GM19238 (cell line): ENCODE results near the gene LDB3.

Experiments
- DNase-seq: peaks from one replicate; pipeline ENCODE4 v3.0.0; 2011; ENCODE audit warnings: low spot score; ENCODE audit not compliant: insufficient read length

The LDB3 gene

DNA sequence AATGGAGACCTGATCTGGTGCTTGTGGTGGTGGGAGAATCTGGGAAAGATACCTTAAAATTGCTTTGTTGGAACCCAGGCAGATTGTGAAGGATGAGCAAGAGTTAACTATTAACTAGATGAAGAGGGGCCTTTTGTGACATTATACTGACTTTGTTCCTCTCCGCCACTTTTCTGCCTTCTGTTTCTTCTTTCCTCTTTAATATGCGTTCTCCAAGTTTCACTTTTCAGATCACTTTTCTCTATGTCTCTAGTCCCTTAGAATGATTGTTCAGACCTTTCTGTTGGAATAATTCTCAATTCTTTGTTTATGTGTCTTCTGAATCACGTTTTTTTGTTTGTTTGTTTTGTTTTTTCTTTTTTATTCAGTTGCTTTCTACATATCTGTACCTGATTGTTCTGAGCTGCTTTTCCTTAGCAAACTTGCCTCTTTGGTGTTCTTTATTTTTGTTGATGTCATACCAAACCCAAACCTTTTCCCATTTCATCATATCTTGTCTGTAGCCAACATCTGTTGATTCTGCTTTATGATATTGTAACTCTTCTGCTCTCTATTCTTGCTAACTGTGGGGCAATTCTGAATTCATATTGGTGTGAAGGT is 90.9 kb downstream of the LDB3 start:
- DNase-seq, result no peak

DNA sequence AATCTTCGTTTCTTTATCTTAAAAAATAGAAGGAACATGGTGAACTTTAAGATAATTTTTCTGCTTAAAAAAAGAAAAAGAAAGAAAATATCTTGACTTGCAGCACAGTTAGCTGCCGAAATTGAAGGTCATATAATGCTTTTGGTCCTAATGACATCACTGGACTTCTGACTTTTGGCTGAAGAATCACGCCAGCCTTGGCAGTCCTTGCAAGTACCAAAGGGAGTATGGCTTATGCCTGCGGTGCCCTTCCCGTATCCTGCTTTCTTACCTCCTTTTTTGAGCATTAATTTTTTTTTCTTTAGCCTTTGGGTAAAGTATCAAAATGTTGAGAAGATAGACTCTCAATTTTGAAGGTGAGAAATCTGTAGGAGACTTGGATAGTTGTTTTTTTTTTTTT is 95.1 kb downstream of the LDB3 start:
- DNase-seq, result no peak

DNA sequence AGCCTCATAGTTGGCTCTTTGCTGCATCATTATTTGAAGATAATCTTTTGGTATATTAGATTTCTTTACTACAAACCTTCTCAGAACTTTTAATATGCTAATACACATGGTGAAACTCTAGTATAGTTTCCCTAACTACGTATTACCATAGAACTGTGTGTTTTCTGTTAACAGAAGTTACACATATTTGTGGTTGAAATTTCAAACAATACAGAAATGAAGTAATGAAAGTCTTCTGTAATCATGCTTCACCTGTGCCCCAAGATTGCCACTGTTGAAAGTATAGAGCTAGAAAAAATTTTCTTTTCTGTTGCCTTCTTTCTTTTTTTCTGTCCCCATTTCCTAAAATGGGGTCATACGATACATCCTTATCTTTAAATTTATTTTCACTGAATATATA is 97.2 kb downstream of the LDB3 start:
- DNase-seq, result no peak

DNA sequence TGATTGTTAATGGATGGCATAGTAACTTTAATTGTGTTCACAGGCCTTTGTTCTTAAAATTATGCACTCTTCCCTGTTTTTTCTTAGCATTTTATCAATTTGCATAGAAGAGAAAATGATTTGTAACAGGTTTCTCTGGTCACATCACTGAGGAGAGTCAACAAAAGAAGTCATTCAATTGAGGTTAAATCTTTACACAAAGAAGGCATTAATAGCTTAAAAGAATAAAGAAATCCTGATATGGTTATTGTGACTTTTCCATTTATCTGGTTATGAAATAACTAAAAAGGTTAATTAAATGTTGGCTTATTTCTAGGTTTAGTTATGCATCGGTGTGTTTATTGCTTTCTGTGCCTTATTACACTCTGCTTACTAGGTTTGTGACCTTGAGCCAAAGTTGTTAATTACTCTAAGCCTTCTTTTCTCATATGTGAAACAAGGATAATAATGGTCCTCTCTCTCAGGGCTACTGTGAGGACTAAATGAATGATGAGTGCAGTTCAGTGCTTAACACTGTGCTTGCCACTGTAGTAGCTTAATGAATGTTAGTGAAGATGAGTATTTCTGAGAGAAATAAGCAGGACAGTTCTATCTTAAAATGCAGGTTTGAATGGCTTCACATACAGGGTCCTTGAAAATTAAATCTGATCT is 100.2 kb downstream of the LDB3 start:
- DNase-seq, result no peak

DNA sequence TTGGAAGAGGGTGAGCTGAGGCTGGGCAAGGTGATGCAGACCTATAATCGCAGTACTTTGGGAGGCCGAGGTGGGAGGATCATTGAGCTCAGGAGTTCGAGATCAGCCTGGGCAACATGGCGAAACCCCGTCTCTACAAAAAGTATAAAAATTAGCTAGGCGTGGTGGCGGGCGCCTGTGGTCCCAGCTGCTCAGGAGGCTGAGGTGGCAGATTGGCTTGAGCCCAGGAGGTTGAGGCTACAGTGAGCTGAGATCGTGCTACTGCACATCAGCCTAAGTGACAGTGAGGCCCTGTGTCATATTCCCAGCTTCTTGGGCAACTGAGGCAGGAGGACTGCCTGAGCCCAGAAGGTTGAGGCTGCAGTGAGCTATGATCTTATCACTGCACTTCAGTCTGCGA is 101.7 kb downstream of the LDB3 start:
- DNase-seq, result no peak

DNA sequence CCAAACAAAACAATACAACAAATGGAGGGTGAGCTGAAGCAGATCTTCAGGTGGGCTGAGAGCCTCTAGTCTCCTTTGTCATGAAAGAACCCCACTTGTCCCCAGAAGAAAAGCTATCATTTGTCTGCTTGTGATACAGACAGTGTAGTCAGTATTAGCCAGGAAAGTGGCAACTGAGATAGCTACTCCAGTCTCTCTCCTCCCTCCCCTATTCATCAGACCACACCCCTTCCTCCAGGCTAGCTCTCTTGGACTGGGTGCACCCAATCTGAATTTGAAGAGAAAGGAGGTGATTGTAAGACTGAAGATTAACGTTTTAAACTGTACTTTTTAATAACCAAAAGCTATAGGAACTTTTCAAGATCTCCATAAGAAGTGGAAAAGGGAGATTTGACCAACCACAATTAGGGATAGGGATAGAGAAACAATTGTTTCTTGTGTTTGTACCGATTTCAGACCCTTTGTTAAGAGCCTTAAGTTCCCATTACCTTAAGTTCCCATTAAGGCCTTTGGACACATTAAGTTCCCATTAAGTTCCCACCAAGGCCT is 102.2 kb downstream of the LDB3 start:
- DNase-seq, result no peak

DNA sequence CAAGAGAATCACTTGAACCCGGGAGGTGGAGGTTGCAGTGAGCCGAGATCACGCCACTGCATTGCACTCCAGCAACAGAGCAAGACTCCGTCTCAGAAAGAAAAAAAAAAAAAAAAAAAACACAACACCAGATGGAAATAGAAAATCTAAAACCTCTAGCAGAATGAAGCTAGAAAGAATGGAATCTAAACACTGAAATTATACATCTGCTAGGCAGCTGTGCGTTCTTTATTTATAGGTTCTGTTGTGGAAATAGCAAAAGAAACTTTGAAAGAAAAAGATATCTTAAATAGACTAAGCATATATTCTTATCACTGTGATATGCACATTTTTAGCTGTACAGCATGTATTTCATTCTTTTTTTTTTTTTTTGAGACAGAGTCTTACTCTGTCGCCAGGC is 105.2 kb downstream of the LDB3 start:
- DNase-seq, result no peak

DNA sequence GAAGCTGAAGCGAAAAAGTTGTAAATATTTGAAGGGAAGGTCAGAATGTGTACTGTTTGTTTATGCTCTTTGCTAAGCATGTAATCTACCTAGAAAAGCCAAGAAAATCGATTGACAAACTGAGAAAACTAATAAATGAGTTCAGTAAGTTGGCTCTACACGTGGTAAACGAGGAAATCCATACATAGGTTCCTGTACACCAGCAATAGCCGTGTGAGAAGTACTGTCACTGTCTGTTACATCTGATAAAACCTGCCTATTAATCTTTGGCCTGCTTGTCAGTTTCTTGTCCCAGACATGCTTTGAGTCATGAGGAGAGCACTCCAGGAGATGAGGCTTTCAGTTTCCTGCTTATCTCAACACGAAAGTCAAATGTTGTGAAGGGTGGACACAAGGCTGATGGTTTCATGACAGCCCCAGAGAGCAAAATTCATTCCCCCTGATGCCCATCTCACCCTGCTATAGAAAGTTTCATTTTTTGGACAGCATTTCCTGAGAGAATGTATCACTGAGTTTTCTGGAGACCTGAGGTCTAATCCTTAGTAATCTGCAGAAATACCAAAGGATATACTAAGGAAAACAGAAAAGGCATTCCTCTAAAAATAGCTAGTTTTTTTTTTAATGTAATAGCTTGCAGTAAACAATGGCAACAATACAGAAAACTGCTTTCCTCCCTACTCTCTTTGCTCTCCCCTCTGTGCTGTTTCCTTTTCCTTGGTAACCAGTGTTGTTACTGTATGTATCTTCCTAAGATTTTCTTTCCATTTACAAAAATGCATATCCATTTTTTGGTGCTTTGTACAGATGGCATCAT is 107.0 kb downstream of the LDB3 start:
- no peak for DNase-seq

DNA sequence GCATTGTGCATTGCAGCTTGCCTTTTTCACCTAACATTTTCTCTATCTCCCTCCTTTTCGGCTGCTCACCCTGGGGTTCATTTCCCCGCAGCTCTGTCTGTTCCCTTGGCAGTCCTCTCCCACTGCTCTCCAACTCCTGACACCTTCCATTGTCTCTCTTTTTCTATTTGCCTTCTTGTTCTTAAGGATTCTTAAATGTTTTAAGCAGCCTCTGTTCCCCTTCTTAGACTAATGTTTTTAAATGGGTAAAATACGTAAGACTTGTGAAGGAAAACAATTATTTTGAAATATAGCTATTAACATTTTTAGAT is 107.5 kb downstream of the LDB3 start:
- DNase-seq, result no peak

DNA sequence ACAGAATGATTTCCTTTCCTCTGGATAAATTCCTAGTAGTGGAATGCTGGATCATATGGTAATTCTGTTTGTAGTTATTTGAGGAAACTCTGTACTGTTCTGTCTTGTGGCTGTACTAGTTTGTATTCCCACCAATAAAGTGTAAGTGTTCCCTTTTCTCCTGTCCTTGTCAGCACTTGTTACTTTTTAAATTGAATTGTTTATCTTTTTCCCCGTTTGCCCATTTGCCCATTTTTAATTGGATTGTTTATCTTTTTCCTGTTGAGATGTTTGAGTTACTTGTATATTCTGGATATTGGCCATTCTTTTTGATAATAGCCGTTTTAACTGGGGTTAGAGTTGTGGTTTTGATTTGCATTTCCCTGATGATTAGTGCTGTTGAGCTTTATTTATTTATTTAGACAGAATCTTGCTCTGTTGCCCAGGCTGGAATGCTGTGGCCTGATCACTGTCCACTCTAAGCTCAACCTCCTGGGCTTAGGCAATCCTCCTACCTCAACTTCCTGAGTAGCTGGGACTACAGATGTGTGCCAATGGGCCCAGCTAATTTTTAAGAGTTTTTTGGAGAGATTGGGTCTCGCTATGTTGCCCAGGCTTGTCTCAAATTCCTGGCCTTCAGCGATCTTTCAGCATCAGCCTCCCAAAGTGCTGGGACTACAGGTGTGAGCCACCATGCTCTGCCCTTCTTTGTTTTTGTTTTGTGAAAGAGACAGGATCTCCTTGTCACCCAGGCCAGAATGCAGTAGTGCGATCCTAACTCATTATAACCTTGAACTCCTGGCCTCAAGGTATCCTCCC is 111.1 kb downstream of the LDB3 start:
- no peak for DNase-seq

DNA sequence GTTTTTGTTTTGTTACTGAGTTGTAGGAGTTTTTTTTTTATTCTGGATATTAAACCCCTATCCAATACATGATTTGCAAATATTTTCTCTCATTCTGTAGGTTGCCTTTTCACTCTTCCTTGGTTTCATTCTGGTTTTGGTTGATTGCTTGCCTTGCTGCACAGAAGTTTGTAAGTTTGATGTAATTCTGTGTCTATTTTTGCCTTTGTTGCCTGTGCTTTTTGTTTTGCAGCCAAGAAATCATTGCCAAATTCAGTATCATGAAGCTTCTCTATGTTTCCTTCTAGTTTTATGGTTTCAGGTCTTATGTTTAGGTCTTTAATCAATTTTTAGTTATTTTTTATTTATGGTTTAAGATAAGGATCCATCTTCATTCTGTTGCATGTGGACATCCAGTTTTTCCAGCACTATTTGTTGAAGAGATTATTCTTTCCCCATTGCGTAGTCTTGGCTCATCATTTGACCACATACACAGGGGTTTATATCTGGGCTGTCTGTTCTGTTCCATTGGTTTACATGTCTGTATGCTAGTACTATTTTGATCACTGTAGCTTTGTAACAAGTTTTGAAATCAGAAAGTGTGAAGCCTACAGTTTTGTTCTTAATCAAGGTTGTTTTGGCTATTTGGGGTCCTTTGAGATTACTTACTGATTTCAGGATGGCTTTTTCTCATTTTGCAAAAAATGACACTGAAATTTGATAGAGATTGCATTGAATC is 114.5 kb downstream of the LDB3 start:
- no peak for DNase-seq

DNA sequence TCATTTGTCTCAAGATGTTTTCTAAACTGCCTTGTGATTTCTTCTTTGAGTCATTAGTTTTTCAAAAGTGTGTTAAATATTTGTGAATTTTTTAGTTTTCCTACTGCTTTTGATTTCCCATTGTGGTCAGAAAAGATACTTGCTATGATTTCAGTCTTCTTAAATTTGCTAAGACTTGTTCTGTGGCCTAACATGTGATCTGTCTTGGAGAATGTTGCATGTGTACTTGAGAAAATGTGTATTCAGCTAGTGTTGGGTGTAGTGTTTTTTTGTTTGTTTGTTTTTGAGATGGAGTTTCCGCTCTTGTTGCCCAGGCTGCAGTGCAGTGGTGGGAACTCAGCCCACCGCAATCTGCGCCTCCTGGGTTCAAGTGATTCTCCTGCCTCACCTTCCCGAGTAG is 116.7 kb downstream of the LDB3 start:
- DNase-seq, result no peak
